Left ventricle myocardium inferior (tissue), 1 donor: ENCODE results near the gene STOM. TPM values are rescaled to one million over a fixed set of nuclear protein-coding genes. Genes with fewer than 3 reads are reported as not detected.

Experiments
- DNase-seq: peaks from one replicate; pipeline ENCODE4 v3.0.0-alpha.2; 2020
- H3K27ac ChIP-seq: fragments of 200-600 bp; replicated peaks from 2 replicates; pipeline ENCODE4 v1.8.0; 2021
- H3K27me3 ChIP-seq: fragments of 200-600 bp; 2 replicates; pipeline ENCODE4 v1.8.0; 2021; ENCODE audit warnings: low read depth
- H3K36me3 ChIP-seq: fragments of 200-600 bp; 2 replicates; pipeline ENCODE4 v1.8.0; 2021
- H3K4me1 ChIP-seq: fragments of 200-600 bp; 2 replicates; pipeline ENCODE4 v1.8.0; 2021
- H3K4me3 ChIP-seq: fragments of 200-600 bp; 2 replicates; pipeline ENCODE4 v1.8.0; 2021; ENCODE audit warnings: mild to moderate bottlenecking, moderate library complexity
- H3K9me3 ChIP-seq: fragments of 200-600 bp; replicated peaks from 2 replicates; pipeline ENCODE4 v1.8.0; 2021
- CTCF ChIP-seq: fragments of 200-600 bp; IDR thresholded peaks from 2 replicates; pipeline ENCODE4 v1.8.0; 2021; ENCODE audit warnings: antibody characterized with exemption, mild to moderate bottlenecking, borderline replicate concordance
- intact Hi-C: fragments of 100-400 bp; cut with micrococcal nuclease; formaldehyde crosslinking; loops from one replicate; pipeline ENCODE4 v1.11.0; 2022
- total RNA-seq: library from RNA; stranded (reverse); fragmentation: NEBNext Ultra II Directional; extraction: Animal tissue kit (Norgen Biotek cat#: 25700); gene quantifications from one replicate; pipeline ENCODE4 v1.2.1, GENCODE V29; 2021
- donor health status: DM: no; HTN: yes; CAD: no; lungs with severe emphysema.

Gene STOM
- total RNA-seq, 1 donor from 2014 or later, result 165 TPM

- no peaks in the 10 kb centered on the region for H3K9me3 ChIP-seq
- peak overlapping the region; percentile 98 for H3K27ac ChIP-seq
- DNase-seq, result no peak
- H3K4me3 ChIP-seq, result peak overlapping the region; percentile 87
- peaks cover 97% of the 10 kb centered on the region for H3K4me1 ChIP-seq
- no peak for TF ChIP-seq CTCF
- intact Hi-C loops, result no loop called here
- no peaks in the 10 kb centered on the region for H3K27me3 ChIP-seq
- H3K36me3 ChIP-seq, result peaks cover 15% of the 10 kb centered on the region
These were observed 1.9 kb downstream of the STOM start for GRCh38 chr9:121368138-121368522.

- no peaks in the 10 kb centered on the region for H3K27me3 ChIP-seq
- peaks cover 15% of the 10 kb centered on the region for H3K36me3 ChIP-seq
- DNase-seq, result no peak
- H3K9me3 ChIP-seq, result no peaks in the 10 kb centered on the region
- no peak for TF ChIP-seq CTCF
- peaks cover 97% of the 10 kb centered on the region for H3K4me1 ChIP-seq
- peak overlapping the region; percentile 87 for H3K4me3 ChIP-seq
- intact Hi-C loops, result no loop called here
- peak overlapping the region; percentile 98 for H3K27ac ChIP-seq
These were observed 2.5 kb downstream of the STOM start for GRCh38 chr9:121367306-121368137.

GRCh38 chr9:121366611-121367192 lies 3.3 kb downstream of the STOM start:
- Histone ChIP-seq H3K36me3 (peaks cover 15% of the 10 kb centered on the region), H3K9me3 (no peaks in the 10 kb centered on the region), H3K4me3 (peak overlapping the region; percentile 87), H3K4me1 (peaks cover 97% of the 10 kb centered on the region), H3K27me3 (no peaks in the 10 kb centered on the region), H3K27ac (peak overlapping the region; percentile 98)
- intact Hi-C loops, result no loop called here
- no peak for TF ChIP-seq CTCF
- DNase-seq, result no peak

- no peak for TF ChIP-seq CTCF
- H3K4me1 ChIP-seq, result peaks cover 97% of the 10 kb centered on the region
- no peak for DNase-seq
- H3K27me3 ChIP-seq, result no peaks in the 10 kb centered on the region
- peak overlapping the region; percentile 98 for H3K27ac ChIP-seq
- peaks cover 15% of the 10 kb centered on the region for H3K36me3 ChIP-seq
- no peaks in the 10 kb centered on the region for H3K9me3 ChIP-seq
- intact Hi-C loops, result no loop called here
- H3K4me3 ChIP-seq, result peak overlapping the region; percentile 87
These were observed 4.5 kb downstream of the STOM start for GRCh38 chr9:121365564-121365963.

- intact Hi-C loops, result no loop called here
- H3K4me3 ChIP-seq, result peak overlapping the region; percentile 87
- peaks cover 100% of the 10 kb centered on the region for H3K4me1 ChIP-seq
- peaks cover 15% of the 10 kb centered on the region for H3K36me3 ChIP-seq
- H3K27ac ChIP-seq, result peak overlapping the region; percentile 98
- H3K27me3 ChIP-seq, result no peaks in the 10 kb centered on the region
- H3K9me3 ChIP-seq, result no peaks in the 10 kb centered on the region
- no peak for TF ChIP-seq CTCF
- no peak for DNase-seq
These were observed 5.2 kb downstream of the STOM start for GRCh38 chr9:121364886-121365285.
